K562 (cell line): ENCODE data around the gene ZKSCAN5. TPM values are rescaled to one million over a fixed set of nuclear protein-coding genes. Genes with fewer than 3 reads are reported as not detected.

ENCODE experiments used
- ATF7 ChIP-seq: fragments of 450-650 bp; IDR thresholded peaks from 2 replicates; pipeline ENCODE4 v1.7.1; 2014; ENCODE audit warnings: mild to moderate bottlenecking, moderate library complexity
- CBX1 ChIP-seq: sonication (generic); IDR thresholded peaks from 2 replicates; pipeline ENCODE4 v1.6.1; 2016; ENCODE audit warnings: antibody characterized with exemption, low read depth, mild to moderate bottlenecking
- FOXA3 ChIP-seq, 2 experiments: fragments of 450-650 bp in 1 of 2; sonication (generic) in 1 of 2; formaldehyde crosslinking; IDR thresholded peaks in 1 of 2; conservative IDR thresholded peaks in 1 of 2; 2 replicates each; pipeline versions ENCODE4 v1.4.0 to v1.8.0; 2020 to 2022; ENCODE audit warnings: mild to moderate bottlenecking in 2 of 2, missing genetic modification reagents in 1 of 2
- FOXJ3 ChIP-seq: sonication (generic); formaldehyde crosslinking; IDR thresholded peaks from 2 replicates; pipeline ENCODE4 v1.4.0; 2020; ENCODE audit warnings: mild to moderate bottlenecking, missing genetic modification reagents
- TCF7 ChIP-seq: sonication (generic); IDR thresholded peaks from 2 replicates; pipeline ENCODE4 v1.6.1; 2016; ENCODE audit warnings: antibody characterized with exemption, borderline replicate concordance
- TEAD1 ChIP-seq, 2 experiments: fragments of 450-650 bp in 1 of 2; sonication (generic) in 1 of 2; formaldehyde crosslinking; IDR thresholded peaks; 2 replicates each; pipeline versions ENCODE4 v1.4.0 to v1.8.0; 2020 to 2022; ENCODE audit warnings: mild to moderate bottlenecking in 2 of 2, missing genetic modification reagents in 1 of 2
- TRIM24 ChIP-seq, 2 experiments: fragments of 450-650 bp; IDR thresholded peaks; 2 replicates each; pipeline ENCODE4 v1.6.1; 2016
- TRIM28 ChIP-seq: fragments of 450-650 bp; IDR thresholded peaks from 2 replicates; pipeline ENCODE4 v1.6.1; 2017
- ZBTB40 ChIP-seq, 2 experiments: fragments of 450-650 bp in 1 of 2; sonication (generic) in 1 of 2; formaldehyde crosslinking in 1 of 2; IDR thresholded peaks; 2 replicates each; pipeline versions ENCODE4 v1.7.1 to v1.9.0; 2016 to 2022; ENCODE audit warnings: inconsistent platforms in 1 of 2, mild to moderate bottlenecking in 1 of 2, missing genetic modification reagents in 1 of 2
- ZNF134 ChIP-seq: fragments of 250-450 bp; sonication (Bioruptor Pico); conservative IDR thresholded peaks from 2 replicates; pipeline ENCODE4 v1.4.0; 2020
- ZNF280B ChIP-seq: fragments of 250-450 bp; sonication (Bioruptor Pico); IDR thresholded peaks from 2 replicates; pipeline ENCODE4 v1.5.1; 2021; ENCODE audit warnings: mild to moderate bottlenecking
- ZNF395 ChIP-seq: fragments of 200-800 bp; sonication (Bioruptor generic); IDR thresholded peaks from 2 replicates; pipeline ENCODE4 v1.6.1; 2017; ENCODE audit warnings: missing genetic modification characterization, missing compliant biosample characterization
- ZNF589 ChIP-seq: fragments of 200-800 bp; sonication (Bioruptor generic); IDR thresholded peaks from 2 replicates; pipeline ENCODE4 v1.6.1; 2016; ENCODE audit warnings: low read depth, missing genetic modification characterization, missing compliant biosample characterization
- polyA plus RNA-seq, 8 experiments: library from polyadenylated mRNA; depleted of rRNA in 4 of 8; stranded (reverse) in 5 of 8; unstranded in 3 of 8; fragments of >200 nt; fragmentation: Nextera tagmentation in 2 of 8; fragmentation: Illumina TruSeq in 1 of 8; extraction: Ambion mirVana in 2 of 8; extraction: Trizol in 1 of 8; gene quantifications; 2 replicates each; pipeline versions ENCODE4 v1.2.1 to v1.2.3, GENCODE V29; 2011 to 2014; ENCODE audit warnings: inconsistent platforms in 1 of 8, missing spikeins in 1 of 8
- total RNA-seq, 7 experiments: library from RNA; depleted of rRNA in 6 of 7; stranded (reverse); fragments of >200 nt in 6 of 7; fragmentation: Illumina TruSeq in 2 of 7; extraction: Trizol in 2 of 7; gene quantifications; 2 replicates each; pipeline versions ENCODE4 v1.2.1 to v1.2.3, GENCODE V29; 2011 to 2021; ENCODE audit warnings: low replicate concordance in 1 of 7

ZKSCAN5 gene
- total and polyA plus RNA-seq, 9 of the 15 experiments (the other 6 are each of a cell fraction or from before 2014, with no cell fraction given), result 4.2 to 19.0 (median 15.0) TPM

GRCh38 chr7:99531354-99531765 is 26.9 kb downstream of the ZKSCAN5 start (continued):
- TF ChIP-seq TEAD1 (CRISPR knock-in tag; IDR thresholded peaks at IDR 0.05), result peak in 1 of 2 experiments; percentile 75; a peak in 1 of 4 replicates
- 0 out of 4 replicates have a peak, but pooled peaks of 1 of the 2 experiments have one; percentile 46 for TF ChIP-seq FOXA3 (CRISPR knock-in tag; conservative IDR thresholded peaks at IDR 0.05 in 1 of 2, IDR thresholded peaks at IDR 0.05 in 1 of 2)
- TF ChIP-seq TRIM28, result peak; percentile 100
- peak; percentile 69 for TF ChIP-seq ZBTB40 (IDR thresholded peaks at IDR 0.05)
- no peak for TF ChIP-seq ZBTB40 (CRISPR knock-in tag; IDR thresholded peaks at IDR 0.05)
- TF ChIP-seq TRIM24 (IDR thresholded peaks at IDR 0.05), result peak; percentile 18 to 90; a peak in 2 of 4 replicates
- peak; percentile 95 for TF ChIP-seq ZNF280B (CRISPR knock-in tag)
- no peak for TF ChIP-seq FOXJ3 (CRISPR knock-in tag)
- peak; percentile 83 for TF ChIP-seq ZNF134 (CRISPR knock-in tag)
- TF ChIP-seq TCF7, result peak; percentile 75; the same call in 1 of the 2 replicates
- TF ChIP-seq ZNF395 (CRISPR knock-in tag), result peak; percentile 48; the same call in 1 of the 2 replicates
- TF ChIP-seq ATF7, result 0 out of 2 replicates have a peak, but pooled peaks have one; percentile 22
- peak; percentile 99 for TF ChIP-seq CBX1
- TF ChIP-seq ZNF589, result no peak
